NCI-H1436 treated with DMSO at 0.1 percent for 48 hours (cell line): ENCODE results near the gene CLDN24.

Experiments
- DNase-seq: peaks from one replicate; lab custom pipeline; 2025; lab: John Stamatoyannopoulos, UW

CLDN24 gene

GRCh38 chr4:183284258-183284785 is 37.9 kb downstream of the CLDN24 start:
- no peak for DNase-seq

- no peak for DNase-seq
Measured at GRCh38 chr4:183276106-183276505, 46.1 kb downstream of the CLDN24 start.

DNA sequence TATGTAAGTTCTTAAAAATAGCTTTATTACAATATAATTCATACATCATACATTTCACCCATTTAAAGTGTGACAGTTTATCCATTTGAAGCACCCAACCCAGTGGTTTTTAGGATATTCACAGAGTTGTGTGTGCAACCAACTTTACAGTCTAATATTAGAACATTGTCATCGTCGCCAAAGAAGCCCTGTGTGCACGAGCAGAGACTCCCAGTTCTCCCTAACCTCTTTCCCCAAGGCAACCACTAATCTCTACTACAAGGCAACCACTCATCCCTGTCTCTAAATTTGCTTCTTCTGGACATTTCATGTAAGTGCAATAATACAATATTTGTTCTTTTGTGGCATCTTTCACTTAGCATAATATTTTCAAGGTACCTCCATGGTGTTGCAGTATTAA is 49.8 kb downstream of the CLDN24 start:
- no peak for DNase-seq
